HL-60 (cell line): ENCODE data around the gene WDR64.

Source experiments
- DNase-seq, 2 experiments: peaks; one replicate each; pipeline ENCODE4 v3.0.0-alpha.2; 2010 to 2020; ENCODE audit warnings: low read depth in 1 of 2, low spot score in 1 of 2
- H3K27ac ChIP-seq: fragments of 250-450 bp; sonication (Bioruptor Pico); replicated peaks from 2 replicates; pipeline ENCODE4 v1.5.1; 2020; ENCODE audit warnings: mild to moderate bottlenecking, moderate library complexity
- H3K27me3 ChIP-seq: fragments of 250-450 bp; sonication (Bioruptor Pico); 2 replicates; pipeline ENCODE4 v1.5.1; 2021; ENCODE audit warnings: mild to moderate bottlenecking, moderate library complexity; ENCODE audit not compliant: insufficient read depth, poor library complexity, severe bottlenecking
- H3K4me3 ChIP-seq: replicated peaks from 2 replicates; pipeline ENCODE4 v1.5.1; 2011; ENCODE audit warnings: mild to moderate bottlenecking, control low read depth, low read length; ENCODE audit not compliant: insufficient read depth
- CTCF ChIP-seq: IDR thresholded peaks from one replicate; pipeline ENCODE4 v1.5.1; 2011; ENCODE audit warnings: low read length, control low read depth, inconsistent platforms; ENCODE audit not compliant: insufficient read depth
- GABPA ChIP-seq: IDR thresholded peaks from 2 replicates; pipeline ENCODE4 v1.6.1; 2012; ENCODE audit warnings: low read depth
- POLR2AphosphoS5 ChIP-seq: IDR thresholded peaks from 2 replicates; pipeline ENCODE4 v1.6.1; 2012; ENCODE audit warnings: low read depth
- SPI1 ChIP-seq: IDR thresholded peaks from 2 replicates; pipeline ENCODE4 v1.6.1; 2012; ENCODE audit warnings: low read depth, mild to moderate bottlenecking, borderline replicate concordance
- TF ChIP-seq, protein P1 (sequence below): IDR thresholded peaks from 2 replicates; pipeline ENCODE4 v1.6.1; 2012; ENCODE audit warnings: low read depth; ENCODE audit not compliant: insufficient replicate concordance

Gene WDR64

DNA sequence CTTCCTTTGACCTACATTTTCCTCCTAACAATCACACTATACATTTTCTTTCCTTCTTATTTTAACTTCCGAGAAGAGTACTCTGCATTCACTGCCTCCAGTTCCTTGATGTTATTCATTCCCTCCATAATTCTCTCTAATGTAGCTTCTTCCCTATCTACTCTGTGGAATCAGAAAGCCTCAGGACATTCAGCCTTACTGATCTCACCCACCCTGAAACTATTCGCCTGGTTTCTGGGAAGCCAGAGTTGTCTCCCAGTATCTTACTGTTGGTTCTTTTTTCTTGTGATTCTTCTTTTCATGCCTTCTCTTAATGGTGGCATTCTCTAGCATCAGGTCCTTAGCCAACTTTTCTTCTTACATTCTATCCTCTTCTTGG, 45.5 kb downstream of the WDR64 start:
- TF ChIP-seq CTCF: no peak
- no peak for TF ChIP-seq GABPA
- no peak for TF ChIP-seq POLR2AphosphoS5
- TF ChIP-seq, protein P1, sequence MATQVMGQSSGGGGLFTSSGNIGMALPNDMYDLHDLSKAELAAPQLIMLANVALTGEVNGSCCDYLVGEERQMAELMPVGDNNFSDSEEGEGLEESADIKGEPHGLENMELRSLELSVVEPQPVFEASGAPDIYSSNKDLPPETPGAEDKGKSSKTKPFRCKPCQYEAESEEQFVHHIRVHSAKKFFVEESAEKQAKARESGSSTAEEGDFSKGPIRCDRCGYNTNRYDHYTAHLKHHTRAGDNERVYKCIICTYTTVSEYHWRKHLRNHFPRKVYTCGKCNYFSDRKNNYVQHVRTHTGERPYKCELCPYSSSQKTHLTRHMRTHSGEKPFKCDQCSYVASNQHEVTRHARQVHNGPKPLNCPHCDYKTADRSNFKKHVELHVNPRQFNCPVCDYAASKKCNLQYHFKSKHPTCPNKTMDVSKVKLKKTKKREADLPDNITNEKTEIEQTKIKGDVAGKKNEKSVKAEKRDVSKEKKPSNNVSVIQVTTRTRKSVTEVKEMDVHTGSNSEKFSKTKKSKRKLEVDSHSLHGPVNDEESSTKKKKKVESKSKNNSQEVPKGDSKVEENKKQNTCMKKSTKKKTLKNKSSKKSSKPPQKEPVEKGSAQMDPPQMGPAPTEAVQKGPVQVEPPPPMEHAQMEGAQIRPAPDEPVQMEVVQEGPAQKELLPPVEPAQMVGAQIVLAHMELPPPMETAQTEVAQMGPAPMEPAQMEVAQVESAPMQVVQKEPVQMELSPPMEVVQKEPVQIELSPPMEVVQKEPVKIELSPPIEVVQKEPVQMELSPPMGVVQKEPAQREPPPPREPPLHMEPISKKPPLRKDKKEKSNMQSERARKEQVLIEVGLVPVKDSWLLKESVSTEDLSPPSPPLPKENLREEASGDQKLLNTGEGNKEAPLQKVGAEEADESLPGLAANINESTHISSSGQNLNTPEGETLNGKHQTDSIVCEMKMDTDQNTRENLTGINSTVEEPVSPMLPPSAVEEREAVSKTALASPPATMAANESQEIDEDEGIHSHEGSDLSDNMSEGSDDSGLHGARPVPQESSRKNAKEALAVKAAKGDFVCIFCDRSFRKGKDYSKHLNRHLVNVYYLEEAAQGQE: no peak
- no peak for TF ChIP-seq SPI1
- H3K27me3 ChIP-seq: peaks cover 2% of the 10 kb centered on the region
- H3K4me3 ChIP-seq: no peak overlapping the region
- DNase-seq: no peak
- no peak overlapping the region for H3K27ac ChIP-seq

- no peak for TF ChIP-seq CTCF
- TF ChIP-seq POLR2AphosphoS5: no peak
- TF ChIP-seq GABPA: no peak
- no peak for TF ChIP-seq SPI1
- TF ChIP-seq, protein P1: no peak
- no peak overlapping the region for H3K27ac ChIP-seq
- DNase-seq: no peak
- no peak overlapping the region for H3K4me3 ChIP-seq
- peaks cover 2% of the 10 kb centered on the region for H3K27me3 ChIP-seq
These were observed 46.1 kb downstream of the WDR64 start for GRCh38 chr1:241698177-241698576.

DNA sequence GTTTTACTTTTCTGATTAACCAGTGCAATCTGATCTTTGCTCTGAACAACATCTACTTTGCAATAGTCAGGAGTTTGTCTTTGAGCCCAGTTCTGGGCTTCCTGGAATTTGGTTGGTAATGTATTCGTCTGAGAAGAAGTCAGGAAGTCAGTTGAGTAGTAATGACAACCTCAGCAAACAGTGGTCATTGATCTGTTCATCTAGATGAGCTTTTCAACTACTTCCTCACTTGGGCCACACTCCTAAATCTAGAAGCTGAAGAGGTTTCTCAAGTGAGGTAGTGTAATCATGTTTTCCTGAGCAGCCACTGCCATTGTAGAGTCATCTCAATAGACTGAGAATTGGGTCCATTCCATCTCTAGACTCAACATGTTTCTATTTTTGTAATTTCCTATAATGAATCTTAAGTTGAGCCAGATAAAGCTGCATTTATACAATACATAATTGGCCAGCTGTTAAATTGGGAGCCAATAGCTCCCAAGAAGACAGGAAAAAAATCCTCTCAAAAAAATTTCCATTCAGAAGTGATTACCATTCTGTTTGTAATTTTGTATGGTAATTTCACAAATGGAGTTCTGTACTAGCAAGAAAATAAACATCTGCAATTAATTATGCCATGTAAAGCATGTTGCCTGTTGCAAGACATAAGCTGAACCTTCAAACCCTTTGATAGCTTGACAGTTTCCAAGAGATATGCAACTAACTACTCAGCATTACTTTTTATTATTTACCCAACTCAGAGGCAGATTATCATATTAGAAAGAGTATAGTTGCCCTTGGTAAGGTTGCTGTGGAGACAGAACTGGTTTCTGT, 49.6 kb downstream of the WDR64 start:
- H3K4me3 ChIP-seq: no peak overlapping the region
- no peak overlapping the region for H3K27ac ChIP-seq
- no peaks in the 10 kb centered on the region for H3K27me3 ChIP-seq
- TF ChIP-seq, protein P1: no peak
- TF ChIP-seq SPI1: no peak
- TF ChIP-seq GABPA: no peak
- TF ChIP-seq POLR2AphosphoS5: no peak
- TF ChIP-seq CTCF: no peak
- no peak for DNase-seq
